GF-D8 (cell line): ENCODE results near the gene TULP4.
"Not testable (repeated sequence)": the region's sequence is repeated elsewhere in the genome, so short reads cannot be mapped to it uniquely, and the experiment has no call there.

Experiments used
- DNase-seq: peaks from one replicate; lab custom pipeline; 2025; lab: John Stamatoyannopoulos, UW

The TULP4 gene

GRCh38 chr6:158531970-158532369 is 219.7 kb downstream of the TULP4 start:
- no peak for DNase-seq

GRCh38 chr6:158536084-158536890 is 224.0 kb downstream of the TULP4 start:
- no peak for DNase-seq

DNA sequence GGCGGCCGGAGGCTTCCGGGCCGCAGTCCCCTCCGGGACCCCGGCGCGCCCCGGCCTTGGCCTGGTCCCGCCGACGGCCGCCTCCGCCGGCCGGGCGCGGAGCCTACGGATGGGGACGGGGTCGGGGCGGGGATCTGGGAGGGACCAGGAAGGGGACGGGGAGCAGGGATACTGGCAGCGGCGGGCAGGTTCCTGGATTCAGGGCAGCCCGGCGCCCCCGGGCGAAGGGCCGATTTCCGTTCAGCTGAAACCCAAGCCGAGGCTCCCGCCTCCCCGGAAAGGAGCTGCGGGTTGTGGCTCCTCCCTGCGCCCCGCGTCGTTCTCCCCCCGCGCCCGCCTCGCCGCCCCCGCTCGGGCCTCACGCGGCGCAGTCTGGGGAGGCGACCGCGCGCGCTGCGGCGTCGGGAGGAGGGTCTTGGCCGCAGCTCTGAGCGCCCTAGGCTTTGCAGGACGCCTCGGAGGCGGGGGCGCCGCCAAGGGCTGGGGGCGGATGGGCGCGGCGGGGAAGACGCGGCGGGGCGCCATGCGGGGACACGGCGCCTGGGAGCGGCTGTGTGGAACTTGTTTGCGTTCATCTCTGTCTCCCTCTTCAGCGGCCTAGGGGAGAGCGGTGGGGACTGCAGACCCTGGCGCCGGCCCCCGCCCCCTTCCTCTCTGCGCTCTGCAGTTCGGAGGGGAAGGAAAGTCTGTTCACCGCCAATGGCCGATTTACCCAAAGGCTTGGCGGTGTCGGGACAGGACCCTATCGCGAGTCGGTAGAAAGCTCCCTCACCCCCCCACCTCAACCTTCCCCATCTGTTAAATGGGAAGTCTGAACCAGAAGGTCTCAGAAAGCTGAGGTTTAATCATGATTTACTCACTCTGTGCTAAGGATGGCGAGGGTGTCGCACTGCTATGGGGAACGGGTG is 224.9 kb downstream of the TULP4 start:
- no peak for DNase-seq

- no peak for DNase-seq
These were observed 226.5 kb downstream of the TULP4 start for GRCh38 chr6:158538741-158539140.

- no peak for DNase-seq
These were observed 227.1 kb downstream of the TULP4 start for GRCh38 chr6:158539413-158539812.

GRCh38 chr6:158539881-158540280 is 227.6 kb downstream of the TULP4 start:
- no peak for DNase-seq

DNA sequence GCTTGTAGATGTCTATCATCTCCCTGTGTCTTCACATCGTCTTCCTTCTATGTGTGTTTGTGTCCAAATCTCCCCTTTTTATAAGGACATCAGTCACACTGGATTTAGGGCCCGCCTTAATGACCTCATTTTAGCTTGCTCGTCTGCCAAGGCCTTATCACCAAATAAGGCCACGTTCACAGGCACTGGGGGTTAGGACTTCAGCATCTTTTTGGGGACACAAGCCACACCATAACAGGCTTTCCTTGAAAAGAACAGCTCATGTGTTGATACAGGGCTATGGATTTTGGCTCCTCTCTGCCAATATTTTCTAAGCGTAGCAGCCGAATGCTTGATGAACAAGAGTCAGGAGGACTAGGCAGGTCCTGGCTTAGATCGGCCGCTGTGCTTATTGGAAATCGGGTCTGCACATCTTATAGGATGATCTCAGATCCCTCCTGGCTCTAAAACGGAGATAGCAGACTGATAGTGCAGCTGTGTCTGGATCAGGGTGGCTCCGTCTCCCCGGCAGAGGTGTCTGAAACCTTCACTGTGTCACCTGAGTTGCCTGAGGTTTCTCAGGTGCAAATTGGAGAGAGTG is 231.4 kb downstream of the TULP4 start:
- no peak for DNase-seq

DNA sequence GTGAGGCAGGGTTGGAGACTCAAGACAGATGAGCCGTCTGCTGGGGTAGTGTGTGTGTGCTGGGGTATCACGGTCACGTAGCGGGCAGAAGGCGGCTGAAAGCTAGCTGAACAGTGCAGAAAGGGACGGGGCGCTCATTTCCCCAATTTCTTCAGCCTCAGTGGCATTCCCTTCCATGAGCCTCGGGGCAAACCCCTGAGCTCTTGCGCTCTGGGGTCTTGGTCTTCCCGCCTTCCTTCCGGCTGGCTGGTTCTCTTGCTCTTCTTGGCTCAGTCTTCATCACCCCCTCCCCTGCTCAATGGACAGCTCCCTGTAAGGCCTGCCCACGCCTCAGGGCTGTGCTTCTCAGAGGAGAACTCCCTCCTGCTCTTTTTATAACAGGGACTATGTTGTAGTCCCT is 232.2 kb downstream of the TULP4 start:
- DNase-seq: no peak

GRCh38 chr6:158545043-158545966 is 233.0 kb downstream of the TULP4 start:
- no peak for DNase-seq

DNA sequence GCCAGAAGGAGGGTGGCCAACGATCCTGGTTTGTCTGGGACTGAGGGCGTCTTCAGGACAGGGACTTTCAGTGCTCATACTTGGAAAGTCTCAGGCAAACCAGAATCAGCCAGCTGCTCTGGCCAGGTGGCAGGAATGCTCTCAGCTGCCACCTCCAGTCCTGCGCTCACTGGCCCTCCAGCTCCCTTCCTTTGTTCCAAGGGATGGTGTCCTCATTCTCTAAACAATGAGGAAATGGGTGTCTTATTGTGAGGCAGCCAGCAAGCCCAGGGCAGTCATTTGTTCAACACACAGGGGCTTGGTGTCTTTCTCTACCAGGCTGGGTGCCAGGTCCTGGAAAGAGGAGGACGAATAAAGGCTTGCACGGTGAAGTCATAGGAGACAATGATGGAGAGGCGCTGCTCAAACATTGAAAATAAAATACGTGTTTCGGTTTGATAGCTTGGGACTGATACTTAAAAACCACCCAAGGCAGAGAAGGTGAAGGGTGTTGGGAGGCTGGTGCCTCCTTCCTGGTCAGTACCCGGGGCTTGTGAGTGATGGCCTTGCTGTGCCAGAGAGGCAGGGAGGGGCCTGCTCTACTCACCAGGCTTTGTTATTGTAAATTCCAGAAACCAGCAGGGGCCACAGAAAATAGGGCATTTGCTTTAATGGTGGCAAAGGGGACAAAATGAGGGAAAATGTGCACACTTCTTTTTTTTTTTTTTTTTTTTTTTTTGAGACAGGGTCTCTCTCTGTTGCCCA is 236.3 kb downstream of the TULP4 start:
- DNase-seq: no peak

DNA sequence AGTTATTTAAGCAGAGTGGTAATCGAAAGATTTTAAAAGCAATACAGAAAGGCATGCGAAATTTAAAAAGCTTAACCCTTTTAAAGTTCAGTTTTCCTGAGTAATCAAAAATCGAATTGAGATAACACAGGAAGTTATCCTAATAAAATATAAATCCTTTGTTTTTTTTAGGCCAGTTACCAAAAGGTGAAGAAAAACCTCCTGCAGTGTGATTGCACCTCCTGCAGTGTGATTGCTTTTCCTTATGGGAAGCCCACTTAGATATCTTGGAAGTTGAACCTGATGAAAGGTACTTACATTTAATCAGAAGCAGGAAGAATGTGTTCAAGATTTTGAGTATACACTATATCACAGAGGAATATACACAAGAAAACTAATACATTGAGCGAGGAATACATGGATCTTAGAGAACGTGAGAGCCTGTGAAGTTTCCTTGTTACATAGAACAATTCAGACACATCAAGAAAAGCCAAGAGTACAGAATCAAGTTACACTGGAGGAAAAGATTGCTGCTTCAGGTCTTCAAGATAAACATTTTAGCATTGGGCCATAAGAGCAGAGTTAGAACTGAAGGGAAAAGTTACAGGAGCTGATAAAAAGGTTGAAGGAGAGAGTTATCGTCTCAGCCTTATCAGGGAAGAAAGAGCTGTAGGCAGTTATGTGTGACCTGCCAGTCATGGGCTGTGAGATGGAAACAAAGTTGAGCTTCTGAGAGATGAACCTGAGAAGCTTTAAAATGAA is 240.0 kb downstream of the TULP4 start:
- no peak for DNase-seq

DNA sequence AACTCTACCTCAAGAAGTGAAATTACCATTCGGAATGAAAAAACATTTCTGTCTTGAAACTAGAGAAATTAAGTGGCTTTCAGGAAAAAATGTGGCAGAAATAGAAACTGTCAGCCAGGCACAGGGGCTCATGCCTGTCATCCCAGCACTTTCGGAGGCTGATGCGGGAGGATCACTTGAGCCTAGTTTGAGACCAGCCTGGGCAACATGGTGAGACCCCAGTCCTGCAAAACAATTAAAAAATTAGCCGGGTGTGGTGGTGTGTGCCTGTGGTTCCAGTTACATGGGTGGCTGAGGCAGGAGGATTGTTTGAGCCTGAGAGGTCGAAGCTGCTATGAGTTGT is 240.5 kb downstream of the TULP4 start:
- no peak for DNase-seq

DNA sequence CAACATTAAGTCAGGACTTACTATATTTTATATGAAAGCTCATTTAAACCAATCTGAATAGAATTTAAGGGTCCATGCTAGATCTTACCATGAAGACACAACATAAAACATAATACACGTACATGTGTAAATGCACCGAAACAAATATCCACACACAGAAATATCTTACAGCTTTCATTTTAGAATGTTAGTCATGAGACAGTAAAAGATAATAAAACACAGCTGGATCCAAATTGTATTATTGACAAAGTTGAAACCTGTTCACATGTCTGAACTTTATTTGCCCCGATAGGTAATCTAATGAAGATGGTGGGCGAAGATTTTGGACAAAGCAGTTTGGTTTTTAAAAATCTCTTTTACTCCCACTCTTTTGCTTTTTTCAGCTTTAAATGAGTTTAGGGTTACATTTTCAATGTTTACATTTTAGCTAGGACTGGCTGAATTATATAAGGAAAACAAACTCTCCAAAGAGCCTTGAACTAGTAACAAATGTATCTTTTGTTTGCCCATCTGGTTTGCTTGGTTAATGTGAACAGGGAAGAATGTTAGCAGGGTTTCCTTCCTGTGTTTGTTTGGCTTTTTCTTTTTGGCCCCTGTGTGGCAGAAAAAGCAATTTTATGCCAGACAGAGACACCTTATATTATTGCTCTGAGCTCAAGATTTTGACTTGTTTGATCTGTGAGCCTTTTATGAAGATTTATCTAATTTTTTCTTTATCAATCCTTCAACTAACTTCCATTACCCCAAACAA is 242.5 kb downstream of the TULP4 start:
- no peak for DNase-seq

- no peak for DNase-seq
These were observed 243.8 kb downstream of the TULP4 start for GRCh38 chr6:158556113-158556512.

- not testable (repeated sequence) for DNase-seq
These were observed 244.8 kb downstream of the TULP4 start for GRCh38 chr6:158557110-158557509.

GRCh38 chr6:158557927-158558326 is 245.7 kb downstream of the TULP4 start:
- no peak for DNase-seq

- DNase-seq: no peak
These were observed 246.4 kb downstream of the TULP4 start for GRCh38 chr6:158558415-158559306.

DNA sequence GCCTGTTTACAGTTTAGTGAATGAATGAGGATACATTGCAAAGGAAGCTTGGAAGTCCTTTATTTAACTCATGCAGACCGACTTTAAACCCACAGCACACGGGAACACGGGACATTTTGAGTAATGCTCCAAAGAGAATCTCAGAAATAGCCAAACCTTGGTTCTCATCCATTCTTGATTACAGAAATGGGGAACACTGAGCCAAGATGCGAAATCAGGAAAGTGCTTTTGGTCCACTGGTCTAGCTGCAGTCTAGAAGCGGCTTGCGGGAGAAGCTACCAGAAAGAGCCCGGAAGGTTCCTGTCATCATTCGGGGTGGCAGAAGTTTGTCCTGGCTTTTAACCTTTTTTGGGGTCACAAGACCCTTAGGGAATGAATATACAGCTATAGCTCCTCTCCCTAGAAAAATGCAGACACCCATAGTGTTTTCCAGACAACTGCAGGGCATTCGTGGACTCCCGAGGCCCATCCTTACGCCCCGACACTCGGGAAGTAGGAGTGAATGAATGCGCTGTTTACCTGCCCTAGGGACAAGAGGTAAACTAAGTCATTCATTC is 247.2 kb downstream of the TULP4 start:
- no peak for DNase-seq
